ENCODE results near the gene SLC2A4.
"Not testable (repeated sequence)": the region's sequence is repeated elsewhere in the genome, so short reads cannot be mapped to it uniquely, and the experiment has no call there.

Gene SLC2A4

GRCh38 chr17:7281074-7281952, at the start of gene SLC2A4:
TSS of gene SLC2A4 (plus strand) at chr17:7281718. CDS start at chr17:7281935, 217 bp downstream.
- DNase-seq = peak; percentile 69

- DNase-seq = no peak
These were observed 49.4 kb upstream of the SLC2A4 start for GRCh38 chr17:7232114-7232513.

- no peak for DNase-seq
These were observed 47.8 kb upstream of the SLC2A4 start for GRCh38 chr17:7233701-7234082.

GRCh38 chr17:7234083-7234951, 47.2 kb upstream of the SLC2A4 start, which contains the start of gene DVL2:
TSS of gene DVL2 (minus strand) at chr17:7234517. CDS start at chr17:7234262, 255 bp downstream.
- peak; percentile 95 for DNase-seq

GRCh38 chr17:7235693-7236665, 45.5 kb upstream of the SLC2A4 start:
- no peak for DNase-seq

- DNase-seq = no peak
These were observed 44.7 kb upstream of the SLC2A4 start for GRCh38 chr17:7236808-7237207.

- DNase-seq = no peak
These were observed 44.2 kb upstream of the SLC2A4 start for GRCh38 chr17:7237266-7237760.

GRCh38 chr17:7237761-7238419, 43.6 kb upstream of the SLC2A4 start:
- peak; percentile 80 for DNase-seq

- DNase-seq = peak; percentile 36
These were observed 43.0 kb upstream of the SLC2A4 start for GRCh38 chr17:7238420-7239090.

GRCh38 chr17:7239091-7240027, 42.2 kb upstream of the SLC2A4 start, which contains the start of gene PHF23:
TSS of gene PHF23 (minus strand) at chr17:7239457. CDS start at chr17:7239279, 178 bp downstream.
- peak; percentile 97 for DNase-seq

GRCh38 chr17:7240375-7240774, 41.1 kb upstream of the SLC2A4 start:
- no peak for DNase-seq

GRCh38 chr17:7241090-7241733, 40.3 kb upstream of the SLC2A4 start:
- no peak for DNase-seq

GRCh38 chr17:7241783-7242716, 39.5 kb upstream of the SLC2A4 start, which contains the start of gene GABARAP:
TSS of gene GABARAP (minus strand) at chr17:7242449. CDS start at chr17:7242330, 119 bp downstream.
- peak; percentile 94 for DNase-seq

GRCh38 chr17:7242717-7243452, 38.6 kb upstream of the SLC2A4 start:
- DNase-seq = peak; percentile 93

GRCh38 chr17:7243453-7243729, 38.1 kb upstream of the SLC2A4 start:
- DNase-seq = no peak

- not testable (repeated sequence) for DNase-seq
These were observed 37.7 kb upstream of the SLC2A4 start for GRCh38 chr17:7243838-7244237.

- DNase-seq = no peak
These were observed 34.7 kb upstream of the SLC2A4 start for GRCh38 chr17:7246779-7247178.
